Spinal cord (tissue), 10 donors: ENCODE data around the gene TMC1. TPM values are rescaled to one million over a fixed set of nuclear protein-coding genes. Genes with fewer than 3 reads are reported as not detected.

ENCODE experiments used
- DNase-seq, 6 donors: peaks; one replicate each; pipeline versions ENCODE4 v3.0.0 to v3.0.0-alpha.2; 2013 to 2015; ENCODE audit warnings: low spot score in 6 of 6, low read depth in 4 of 6
- H3K27ac ChIP-seq: one replicate; pipeline ENCODE4 v1.5.1; 2013; ENCODE audit warnings: low read depth, low read length, control low read depth
- H3K27me3 ChIP-seq: one replicate; pipeline ENCODE4 v1.6.1; 2013; ENCODE audit warnings: low read length; ENCODE audit not compliant: control insufficient read depth, insufficient read depth
- H3K36me3 ChIP-seq: one replicate; pipeline ENCODE4 v1.6.1; 2013; ENCODE audit warnings: low read length; ENCODE audit not compliant: control insufficient read depth, insufficient read depth
- H3K4me1 ChIP-seq: one replicate; pipeline ENCODE4 v1.6.1; 2013; ENCODE audit warnings: low read length; ENCODE audit not compliant: control insufficient read depth, insufficient read depth
- H3K4me3 ChIP-seq: one replicate; pipeline ENCODE4 v1.5.1; 2013; ENCODE audit warnings: low read depth, low read length, control low read depth
- H3K9me3 ChIP-seq: one replicate; pipeline ENCODE4 v1.6.1; 2013; ENCODE audit warnings: low read length; ENCODE audit not compliant: control insufficient read depth, insufficient read depth
- WGBS: methylation state at CpG from one replicate; pipeline ENCODE4 v1.1.5; 2013; ENCODE audit warnings: missing lambda C conversion rate; ENCODE audit not compliant: insufficient coverage; 5-methylcytosine and 5-hydroxymethylcytosine counted together
- polyA plus RNA-seq, 2 donors: library from polyadenylated mRNA; unstranded; fragments of 120-200 nt; gene quantifications; one replicate each; pipeline ENCODE4 v1.2.1, GENCODE V29; 2013; ENCODE audit not compliant: insufficient read length in 2 of 2
- total RNA-seq, 2 donors: library from RNA; depleted of rRNA in 1 of 2; stranded (reverse); fragments of 120-200 nt in 1 of 2; fragments of >200 nt in 1 of 2; gene quantifications; one replicate each; pipeline versions ENCODE4 v1.2.3 to v1.2.4, GENCODE V29; 2013 to 2014
- donor health status: healthy.

The TMC1 gene
- total and polyA plus RNA-seq, 4 donors, result 0.39 to 2.0 (median 1.1) TPM

DNA sequence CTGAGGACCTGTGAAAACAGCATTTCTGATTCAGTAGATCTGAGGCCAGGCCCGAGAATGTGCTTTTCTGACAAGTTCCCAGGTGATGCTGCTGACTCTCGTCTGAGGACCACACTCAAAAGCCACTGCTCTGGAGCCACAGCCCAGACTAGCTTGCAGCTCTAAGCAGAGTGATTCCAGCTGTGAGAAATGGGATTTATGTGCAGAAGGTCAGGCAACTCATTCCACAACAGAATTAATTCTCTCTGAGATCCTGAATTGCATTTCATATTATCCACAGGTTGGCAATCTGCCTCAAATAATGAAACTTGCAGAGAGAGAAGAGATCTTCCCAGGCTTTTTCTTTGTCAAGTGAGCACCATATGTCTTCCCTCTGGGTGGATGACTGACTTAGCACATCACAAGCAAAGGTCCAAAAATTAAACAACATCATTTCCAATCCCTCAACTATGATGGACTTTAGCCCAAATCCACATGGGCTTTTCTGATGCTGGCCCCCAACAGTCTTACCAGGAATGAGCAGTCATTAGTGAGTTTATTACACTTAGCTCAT, 291.2 kb downstream of the TMC1 start:
- Histone ChIP-seq H3K27me3 (no peaks in the 10 kb centered on the region), H3K27ac (no peak overlapping the region), H3K9me3 (no peaks in the 10 kb centered on the region), H3K4me1 (no peaks in the 10 kb centered on the region), H3K4me3 (no peak overlapping the region), H3K36me3 (no peaks in the 10 kb centered on the region)
- DNase-seq, result peak in 2 of 6 donors; percentile 54 to 68
- 87% methylated on average over 2 of the region's 2 CpGs for WGBS

DNA sequence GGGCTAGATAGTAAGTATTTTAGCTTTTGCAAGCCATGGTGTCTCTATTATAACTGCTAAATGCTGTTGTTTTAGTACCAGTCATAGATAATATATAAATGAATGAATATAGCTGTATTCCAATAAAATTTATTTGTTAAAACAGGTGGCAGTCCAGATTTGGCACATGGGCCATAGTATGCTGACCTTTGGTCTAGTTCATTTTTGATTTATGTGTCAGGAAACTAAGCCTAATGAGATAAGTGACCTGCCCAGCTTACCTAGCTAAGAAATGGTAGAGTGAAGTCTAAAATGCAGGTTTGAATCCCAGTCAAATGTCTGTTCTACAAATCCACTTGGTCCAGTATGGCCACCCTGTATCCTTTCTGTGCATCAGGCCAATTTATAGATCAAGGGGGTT, 292.1 kb downstream of the TMC1 start:
- H3K9me3 ChIP-seq, result no peaks in the 10 kb centered on the region
- no peaks in the 10 kb centered on the region for H3K4me1 ChIP-seq
- H3K36me3 ChIP-seq, result no peaks in the 10 kb centered on the region
- no peak overlapping the region for H3K4me3 ChIP-seq
- no peaks in the 10 kb centered on the region for H3K27me3 ChIP-seq
- no peak for DNase-seq
- H3K27ac ChIP-seq, result no peak overlapping the region

DNA sequence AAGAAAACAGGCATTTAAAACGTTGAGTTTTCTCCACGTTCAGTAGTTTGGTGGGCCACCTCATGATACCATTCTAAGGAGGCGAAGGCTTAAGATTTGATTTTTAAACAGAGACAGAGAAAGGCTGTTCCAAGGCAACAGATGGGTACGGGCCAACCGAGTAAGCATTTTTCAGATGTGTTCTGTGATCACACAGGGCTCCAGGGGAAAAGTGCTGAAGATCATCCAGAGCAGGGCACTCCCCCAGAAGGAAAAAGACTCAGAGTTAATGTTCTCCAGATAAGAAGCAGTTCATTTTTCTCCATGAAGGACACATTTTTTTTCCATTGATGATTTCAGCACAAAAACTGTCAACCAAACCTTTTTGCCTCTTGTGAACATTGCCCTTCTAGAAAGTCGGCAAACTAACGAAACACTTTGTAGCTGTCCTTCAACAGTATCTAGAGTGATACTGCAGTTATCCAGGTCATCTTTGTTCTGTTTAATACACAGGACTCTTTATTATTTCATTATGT, 292.7 kb downstream of the TMC1 start:
- no peak overlapping the region for H3K4me3 ChIP-seq
- no peaks in the 10 kb centered on the region for H3K36me3 ChIP-seq
- no peak overlapping the region for H3K27ac ChIP-seq
- H3K27me3 ChIP-seq, result no peaks in the 10 kb centered on the region
- H3K9me3 ChIP-seq, result no peaks in the 10 kb centered on the region
- no peak for DNase-seq
- no peaks in the 10 kb centered on the region for H3K4me1 ChIP-seq
- WGBS, result 88% methylated on average over 4 of the region's 7 CpGs

- no peak for DNase-seq
- H3K9me3 ChIP-seq, result no peaks in the 10 kb centered on the region
- no peaks in the 10 kb centered on the region for H3K4me1 ChIP-seq
- 88% methylated on average over 2 of the region's 8 CpGs for WGBS
- H3K4me3 ChIP-seq, result no peak overlapping the region
- no peaks in the 10 kb centered on the region for H3K27me3 ChIP-seq
- H3K27ac ChIP-seq, result no peak overlapping the region
- no peaks in the 10 kb centered on the region for H3K36me3 ChIP-seq
Observed at GRCh38 chr9:72816666-72817065, 295.3 kb downstream of the TMC1 start.

GRCh38 chr9:72817413-72817812, 296.0 kb downstream of the TMC1 start:
- 57% methylated on average over 6 of the region's 7 CpGs for WGBS
- peak in 1 of 6 donors; percentile 81 for DNase-seq

GRCh38 chr9:72818385-72818784, 297.0 kb downstream of the TMC1 start:
- DNase-seq, result peak in 1 of 6 donors; percentile 58
- H3K4me3 ChIP-seq, result no peak overlapping the region
- 40% methylated on average over 1 of the region's 3 CpGs for WGBS
- H3K9me3 ChIP-seq, result no peaks in the 10 kb centered on the region
- H3K36me3 ChIP-seq, result no peaks in the 10 kb centered on the region
- H3K27me3 ChIP-seq, result no peaks in the 10 kb centered on the region
- no peak overlapping the region for H3K27ac ChIP-seq
- H3K4me1 ChIP-seq, result no peaks in the 10 kb centered on the region

More at GRCh38 chr9:72817413-72817812, 296.0 kb downstream of the TMC1 start:
- Histone ChIP-seq H3K27me3 (no peaks in the 10 kb centered on the region), H3K36me3 (no peaks in the 10 kb centered on the region), H3K4me1 (no peaks in the 10 kb centered on the region), H3K4me3 (no peak overlapping the region), H3K9me3 (no peaks in the 10 kb centered on the region), H3K27ac (no peak overlapping the region)

- 84% methylated on average over 5 of the region's 5 CpGs for WGBS
- no peak overlapping the region for H3K4me3 ChIP-seq
- H3K36me3 ChIP-seq, result no peaks in the 10 kb centered on the region
Observed at GRCh38 chr9:72823971-72824370, 302.6 kb downstream of the TMC1 start.

GRCh38 chr9:72826996-72827949, 305.9 kb downstream of the TMC1 start:
- peak in 3 of 6 donors; percentile 13 to 89 (median 39) for DNase-seq
- WGBS, result 82% methylated on average over 2 of the region's 7 CpGs
- no peaks in the 10 kb centered on the region for H3K4me1 ChIP-seq
- H3K9me3 ChIP-seq, result no peaks in the 10 kb centered on the region
- H3K36me3 ChIP-seq, result no peaks in the 10 kb centered on the region
- H3K4me3 ChIP-seq, result no peak overlapping the region
- H3K27me3 ChIP-seq, result no peaks in the 10 kb centered on the region
- H3K27ac ChIP-seq, result no peak overlapping the region

More at GRCh38 chr9:72823971-72824370, 302.6 kb downstream of the TMC1 start:
- H3K27ac ChIP-seq, result no peak overlapping the region
- DNase-seq, result no peak
- H3K4me1 ChIP-seq, result no peaks in the 10 kb centered on the region
- H3K9me3 ChIP-seq, result no peaks in the 10 kb centered on the region
- no peaks in the 10 kb centered on the region for H3K27me3 ChIP-seq

DNA sequence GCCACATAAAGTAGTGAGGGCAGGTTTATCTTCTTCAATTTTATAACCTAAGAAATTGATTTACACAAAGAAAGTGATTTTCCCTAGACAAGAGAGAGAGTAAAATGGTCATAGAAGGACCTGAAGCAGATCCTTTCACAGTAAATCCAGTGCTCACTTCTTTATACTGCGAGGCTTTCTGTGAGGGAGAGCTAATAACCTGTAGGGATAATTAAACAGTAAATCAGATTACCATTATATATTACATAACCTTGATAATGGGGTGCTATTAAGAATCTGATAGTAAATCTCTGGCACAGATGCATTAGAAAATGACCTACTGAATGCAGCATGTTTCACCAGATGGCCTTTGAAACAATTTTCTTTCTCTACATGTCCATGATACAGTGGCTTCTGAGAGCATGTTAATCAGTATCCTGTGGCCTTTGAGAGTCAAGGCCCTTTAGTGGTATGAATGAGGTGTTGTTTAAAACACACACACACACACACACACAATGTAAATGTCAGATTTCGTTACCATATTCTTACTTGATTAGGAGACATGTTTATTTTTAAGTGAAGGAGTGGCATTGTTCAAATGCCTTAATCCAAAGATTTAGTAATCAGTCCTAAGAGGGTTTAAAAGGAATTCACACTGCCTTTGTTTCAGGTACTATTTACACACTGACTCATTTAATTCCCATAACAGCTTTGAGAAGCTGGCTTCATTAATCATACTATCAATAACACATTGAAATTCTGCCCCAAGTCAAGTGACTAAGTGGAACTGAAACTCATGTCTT, 306.7 kb downstream of the TMC1 start:
- H3K4me3 ChIP-seq, result no peak overlapping the region
- H3K4me1 ChIP-seq, result no peaks in the 10 kb centered on the region
- peak in 1 of 6 donors; percentile 64 for DNase-seq
- no peaks in the 10 kb centered on the region for H3K27me3 ChIP-seq
- no peaks in the 10 kb centered on the region for H3K9me3 ChIP-seq
- no peak overlapping the region for H3K27ac ChIP-seq
- no peaks in the 10 kb centered on the region for H3K36me3 ChIP-seq
- WGBS, result no CpG with 5 or more reads among the region's 2 CpGs
